ENCODE measurements around the gene RAD51AP2.
"Not testable (repeated sequence)": the region's sequence is repeated elsewhere in the genome, so short reads cannot be mapped to it uniquely, and the experiment has no call there.

RAD51AP2 gene

GRCh38 chr2:17536416-17536815 lies 18.2 kb upstream of the RAD51AP2 start:
- DNase-seq: no peak

- no peak for DNase-seq
Observed at GRCh38 chr2:17533546-17533945, 15.3 kb upstream of the RAD51AP2 start.

- no peak for DNase-seq
Observed at GRCh38 chr2:17529771-17530170, 11.5 kb upstream of the RAD51AP2 start.

- no peak for DNase-seq
Observed at GRCh38 chr2:17522303-17522702, 4.1 kb upstream of the RAD51AP2 start.

- no peak for DNase-seq
Observed at GRCh38 chr2:17521621-17522020, 3.4 kb upstream of the RAD51AP2 start.

GRCh38 chr2:17520761-17521160 lies 2.5 kb upstream of the RAD51AP2 start:
- no peak for DNase-seq

GRCh38 chr2:17519486-17519885 lies 1.2 kb upstream of the RAD51AP2 start:
- no peak for DNase-seq

- DNase-seq: no peak
Observed at GRCh38 chr2:17517481-17518211, 594 bp downstream of the RAD51AP2 start.

- DNase-seq: no peak
Observed at GRCh38 chr2:17515652-17516051, 2.6 kb downstream of the RAD51AP2 start.

GRCh38 chr2:17506736-17507616 lies 11.3 kb downstream of the RAD51AP2 start:
- DNase-seq: no peak

- no peak for DNase-seq
Observed at GRCh38 chr2:17497718-17498117, 20.5 kb downstream of the RAD51AP2 start.

GRCh38 chr2:17495590-17495989 lies 22.6 kb downstream of the RAD51AP2 start:
- no peak for DNase-seq

GRCh38 chr2:17490165-17490564 lies 28.1 kb downstream of the RAD51AP2 start:
- not testable (repeated sequence) for DNase-seq

- DNase-seq: not testable (repeated sequence)
Observed at GRCh38 chr2:17488610-17489009, 29.6 kb downstream of the RAD51AP2 start.

- DNase-seq: no peak
Observed at GRCh38 chr2:17483496-17483895, 34.7 kb downstream of the RAD51AP2 start.

- DNase-seq: no peak
Observed at GRCh38 chr2:17482651-17483050, 35.6 kb downstream of the RAD51AP2 start.

- no peak for DNase-seq
Observed at GRCh38 chr2:17479875-17480274, 38.4 kb downstream of the RAD51AP2 start.

- no peak for DNase-seq
Observed at GRCh38 chr2:17476830-17477229, 41.4 kb downstream of the RAD51AP2 start.

GRCh38 chr2:17476064-17476463 lies 42.2 kb downstream of the RAD51AP2 start:
- DNase-seq: no peak

GRCh38 chr2:17475286-17475685 lies 43.0 kb downstream of the RAD51AP2 start:
- no peak for DNase-seq

GRCh38 chr2:17471979-17472378 lies 46.3 kb downstream of the RAD51AP2 start:
- no peak for DNase-seq

GRCh38 chr2:17470855-17471641 lies 47.2 kb downstream of the RAD51AP2 start:
- no peak for DNase-seq

GRCh38 chr2:17461087-17461475 lies 57.2 kb downstream of the RAD51AP2 start:
- DNase-seq: peak; percentile 60
